ENCODE results near the gene CRYBG1. TPM values are rescaled to one million over a fixed set of nuclear protein-coding genes. Genes with fewer than 3 reads are reported as not detected.
A peak's percentile ranks its signal among the peaks of the same experiment; 100 is the strongest.

The CRYBG1 gene
- total and polyA plus RNA-seq, 2 donors: 6.6 to 32.4 TPM

GRCh38 chr6:106470316-106470715 lies 109.8 kb downstream of the CRYBG1 start:
- Histone ChIP-seq H3K36me3 (ENCODE audit: insufficient read depth) (no peaks in the 10 kb centered on the region), H3K4me1 (ENCODE audit: insufficient read depth) (peaks cover 1% of the 10 kb centered on the region), H3K27ac (ENCODE audit: low read depth) (no peak overlapping the region), H3K4me3 (ENCODE audit: low read depth, low read length) (no peak overlapping the region)
- WGBS: 65% methylated on average over 5 of the region's 5 CpGs
- DNase-seq (ENCODE audit: extremely low spot score): no peak

GRCh38 chr6:106470811-106471210 lies 110.3 kb downstream of the CRYBG1 start:
- Histone ChIP-seq H3K4me3 (ENCODE audit: low read depth, low read length) (no peak overlapping the region), H3K4me1 (ENCODE audit: insufficient read depth) (peaks cover 2% of the 10 kb centered on the region), H3K36me3 (ENCODE audit: insufficient read depth) (no peaks in the 10 kb centered on the region), H3K27ac (ENCODE audit: low read depth) (no peak overlapping the region)
- no peak for DNase-seq (ENCODE audit: extremely low spot score)

GRCh38 chr6:106473812-106474211 lies 113.3 kb downstream of the CRYBG1 start:
- Histone ChIP-seq H3K4me1 (ENCODE audit: insufficient read depth) (peaks cover 2% of the 10 kb centered on the region), H3K4me3 (ENCODE audit: low read depth, low read length) (no peak overlapping the region), H3K27ac (ENCODE audit: low read depth) (no peak overlapping the region), H3K36me3 (ENCODE audit: insufficient read depth) (no peaks in the 10 kb centered on the region)
- 82% methylated on average over 1 of the region's 1 CpG for WGBS
- no peak for DNase-seq (ENCODE audit: extremely low spot score)

GRCh38 chr6:106474466-106474865 lies 113.9 kb downstream of the CRYBG1 start:
- Histone ChIP-seq H3K4me1 (ENCODE audit: insufficient read depth) (peaks cover 2% of the 10 kb centered on the region), H3K4me3 (ENCODE audit: low read depth, low read length) (no peak overlapping the region), H3K36me3 (ENCODE audit: insufficient read depth) (no peaks in the 10 kb centered on the region), H3K27ac (ENCODE audit: low read depth) (no peak overlapping the region)
- 97% methylated on average over 5 of the region's 5 CpGs for WGBS
- DNase-seq (ENCODE audit: extremely low spot score): no peak

- peaks cover 2% of the 10 kb centered on the region for H3K4me1 ChIP-seq (ENCODE audit: insufficient read depth)
- WGBS: 31% methylated on average over 6 of the region's 6 CpGs
These were observed 114.8 kb downstream of the CRYBG1 start for GRCh38 chr6:106475284-106475683.

GRCh38 chr6:106476331-106477105 lies 116.0 kb downstream of the CRYBG1 start:
- H3K4me3 ChIP-seq (ENCODE audit: low read depth, low read length): no peak overlapping the region
- H3K36me3 ChIP-seq (ENCODE audit: insufficient read depth): no peaks in the 10 kb centered on the region
- no peak overlapping the region for H3K27ac ChIP-seq (ENCODE audit: low read depth)
- DNase-seq (ENCODE audit: extremely low spot score): no peak
- peaks cover 2% of the 10 kb centered on the region for H3K4me1 ChIP-seq (ENCODE audit: insufficient read depth)
- WGBS: 36% methylated on average over 2 of the region's 2 CpGs

More at GRCh38 chr6:106475284-106475683, 114.8 kb downstream of the CRYBG1 start:
- DNase-seq (ENCODE audit: extremely low spot score): no peak
- Histone ChIP-seq H3K27ac (ENCODE audit: low read depth) (peak overlapping the region; percentile 29), H3K4me3 (ENCODE audit: low read depth, low read length) (no peak overlapping the region), H3K36me3 (ENCODE audit: insufficient read depth) (no peaks in the 10 kb centered on the region)

GRCh38 chr6:106477146-106477545 lies 116.6 kb downstream of the CRYBG1 start:
- Histone ChIP-seq H3K4me1 (ENCODE audit: insufficient read depth) (peaks cover 2% of the 10 kb centered on the region), H3K27ac (ENCODE audit: low read depth) (no peak overlapping the region), H3K36me3 (ENCODE audit: insufficient read depth) (no peaks in the 10 kb centered on the region), H3K4me3 (ENCODE audit: low read depth, low read length) (no peak overlapping the region)
- WGBS: 56% methylated on average over 3 of the region's 3 CpGs
- DNase-seq (ENCODE audit: extremely low spot score): no peak

- Histone ChIP-seq H3K27ac (ENCODE audit: low read depth) (no peak overlapping the region), H3K4me3 (ENCODE audit: low read depth, low read length) (no peak overlapping the region), H3K36me3 (ENCODE audit: insufficient read depth) (no peaks in the 10 kb centered on the region), H3K4me1 (ENCODE audit: insufficient read depth) (peaks cover 2% of the 10 kb centered on the region)
- 75% methylated on average over 6 of the region's 6 CpGs for WGBS
- no peak for DNase-seq (ENCODE audit: extremely low spot score)
These were observed 117.3 kb downstream of the CRYBG1 start for GRCh38 chr6:106477790-106478189.

- Histone ChIP-seq H3K27ac (ENCODE audit: low read depth) (no peak overlapping the region), H3K4me3 (ENCODE audit: low read depth, low read length) (no peak overlapping the region), H3K4me1 (ENCODE audit: insufficient read depth) (no peaks in the 10 kb centered on the region), H3K36me3 (ENCODE audit: insufficient read depth) (no peaks in the 10 kb centered on the region)
- DNase-seq (ENCODE audit: extremely low spot score): no peak
- 82% methylated on average over 1 of the region's 1 CpG for WGBS
These were observed 125.7 kb downstream of the CRYBG1 start for GRCh38 chr6:106486236-106486635.

GRCh38 chr6:106488494-106489370 lies 128.2 kb downstream of the CRYBG1 start:
- H3K27ac ChIP-seq (ENCODE audit: low read depth): no peak overlapping the region
- no peak for DNase-seq (ENCODE audit: extremely low spot score)
- no peaks in the 10 kb centered on the region for H3K36me3 ChIP-seq (ENCODE audit: insufficient read depth)
- H3K4me1 ChIP-seq (ENCODE audit: insufficient read depth): no peaks in the 10 kb centered on the region
- no peak overlapping the region for H3K4me3 ChIP-seq (ENCODE audit: low read depth, low read length)
- WGBS: 66% methylated on average over 4 of the region's 4 CpGs

- Histone ChIP-seq H3K27ac (ENCODE audit: low read depth) (no peak overlapping the region), H3K4me3 (ENCODE audit: low read depth, low read length) (no peak overlapping the region), H3K4me1 (ENCODE audit: insufficient read depth) (no peaks in the 10 kb centered on the region), H3K36me3 (ENCODE audit: insufficient read depth) (no peaks in the 10 kb centered on the region)
- DNase-seq (ENCODE audit: extremely low spot score): no peak
- 59% methylated on average over 1 of the region's 1 CpG for WGBS
These were observed 129.5 kb downstream of the CRYBG1 start for GRCh38 chr6:106490030-106490429.

- H3K4me3 ChIP-seq (ENCODE audit: low read depth, low read length): no peak overlapping the region
- WGBS: 51% methylated on average over 1 of the region's 1 CpG
- no peak for DNase-seq (ENCODE audit: extremely low spot score)
- H3K36me3 ChIP-seq (ENCODE audit: insufficient read depth): no peaks in the 10 kb centered on the region
- no peak overlapping the region for H3K27ac ChIP-seq (ENCODE audit: low read depth)
- no peaks in the 10 kb centered on the region for H3K4me1 ChIP-seq (ENCODE audit: insufficient read depth)
These were observed 129.9 kb downstream of the CRYBG1 start for GRCh38 chr6:106490436-106490835.

GRCh38 chr6:106490974-106491373 lies 130.5 kb downstream of the CRYBG1 start:
- Histone ChIP-seq H3K36me3 (ENCODE audit: insufficient read depth) (no peaks in the 10 kb centered on the region), H3K4me3 (ENCODE audit: low read depth, low read length) (no peak overlapping the region), H3K27ac (ENCODE audit: low read depth) (no peak overlapping the region), H3K4me1 (ENCODE audit: insufficient read depth) (no peaks in the 10 kb centered on the region)
- WGBS: 83% methylated on average over 3 of the region's 3 CpGs
- no peak for DNase-seq (ENCODE audit: extremely low spot score)

- H3K4me3 ChIP-seq (ENCODE audit: low read depth, low read length): no peak overlapping the region
- 16% methylated on average over 3 of the region's 3 CpGs for whole genome bisulfite sequencing
- no peaks in the 10 kb centered on the region for H3K36me3 ChIP-seq (ENCODE audit: insufficient read depth)
- H3K4me1 ChIP-seq (ENCODE audit: insufficient read depth): no peaks in the 10 kb centered on the region
- H3K27ac ChIP-seq (ENCODE audit: low read depth): no peak overlapping the region
- DNase-seq (ENCODE audit: extremely low spot score): no peak
These were observed 134.5 kb downstream of the CRYBG1 start for GRCh38 chr6:106495014-106495413.

Measured in urinary bladder (tissue), 4 donors.